HepG2 (cell line): ENCODE data around the gene FAM174C. TPM values are rescaled to one million over a fixed set of nuclear protein-coding genes. Genes with fewer than 3 reads are reported as not detected.

Source experiments
- ATAC-seq: fragments of 200-7000 bp; cut with Tn5 transposase; 3 replicates; pipeline ENCODE4 v1.9.1; 2020; ENCODE audit warnings: mild to moderate bottlenecking, moderate library complexity
- BruUV-seq: library from RNA; stranded (reverse); fragments of 400-500 nt; replicated peaks from 2 replicates; lab custom pipeline; 2021; lab: Mats Ljungman, UMichigan
- CTCF ChIA-PET: fragments of 300-600 bp; formaldehyde crosslinking; extraction: SDS; loops from one replicate; lab custom pipeline; 2021; ENCODE audit warnings: low total read pairs, inconsistent platforms, low intra/inter-chr PET ratio; lab: Yijun Ruan, JAX
- POLR2A ChIA-PET: fragments of 350-600 bp; sonication (Branson Sonifier 250); formaldehyde crosslinking; loops from one replicate; lab custom pipeline; 2020; ENCODE audit warnings: antibody characterized with exemption, inconsistent platforms; lab: Yijun Ruan, JAX
- DNase-seq: peaks from one replicate; pipeline ENCODE4 v3.0.0-alpha.2; 2015; ENCODE audit warnings: low spot score
- FAIRE-seq: peaks from 3 replicates; lab custom pipeline; 2011; peaks lifted over from hg19 to GRCh38; lab: Jason Lieb, UNC
- H2AFZ ChIP-seq: one replicate; pipeline ENCODE4 v1.6.1; 2011; ENCODE audit warnings: low read length, inconsistent platforms
- H3K27ac ChIP-seq: fragments of 300-600 bp; 3 replicates; pipeline ENCODE4 v1.8.0; 2011; ENCODE audit warnings: mixed run types, mild to moderate bottlenecking, mixed read lengths, low read length, inconsistent platforms; ENCODE audit not compliant: insufficient read depth; ENCODE audit errors: extremely low read length
- H3K27me3 ChIP-seq, 2 experiments: fragments of 200-600 bp in 1 of 2; 2 replicates in 1 of 2; 3 replicates in 1 of 2; pipeline versions ENCODE4 v1.6.0 to v1.8.0; 2011; ENCODE audit warnings: low read length in 2 of 2, mild to moderate bottlenecking in 2 of 2, moderate library complexity in 2 of 2, inconsistent platforms in 1 of 2; ENCODE audit not compliant: insufficient read depth in 2 of 2, control insufficient read depth in 1 of 2
- H3K36me3 ChIP-seq, 2 experiments: fragments of 200-600 bp in 1 of 2; replicated peaks in 1 of 2; 2 replicates in 1 of 2; 3 replicates in 1 of 2; pipeline versions ENCODE4 v1.5.1 to v1.8.0; 2011; ENCODE audit warnings: low read length in 2 of 2, inconsistent platforms in 1 of 2; ENCODE audit not compliant: insufficient read depth in 2 of 2, control insufficient read depth in 1 of 2
- H3K4me1 ChIP-seq: 2 replicates; pipeline ENCODE4 v1.5.1; 2012; ENCODE audit warnings: low read length, inconsistent platforms; ENCODE audit not compliant: insufficient read depth
- H3K4me2 ChIP-seq: 2 replicates; pipeline ENCODE4 v1.6.0; 2011; ENCODE audit warnings: low read depth, low read length, inconsistent platforms
- H3K4me3 ChIP-seq, 3 experiments: fragments of 200-600 bp in 1 of 3; sonication (generic), shearing (Covaris generic) in 1 of 3; replicated peaks in 1 of 3; 2 replicates each; pipeline ENCODE4 v1.5.1; 2011 to 2016; ENCODE audit warnings: low read length in 3 of 3, inconsistent platforms in 2 of 3, low read depth in 2 of 3, mild to moderate bottlenecking in 2 of 3, control low read depth in 1 of 3, mixed read lengths in 1 of 3; ENCODE audit not compliant: insufficient read depth in 1 of 3
- H3K79me2 ChIP-seq: one replicate; pipeline ENCODE4 v1.6.1; 2011; ENCODE audit warnings: low read length, inconsistent platforms; ENCODE audit not compliant: insufficient read depth
- H3K9ac ChIP-seq: 2 replicates; pipeline ENCODE4 v1.6.0; 2011; ENCODE audit warnings: mild to moderate bottlenecking, low read depth, low read length, inconsistent platforms; ENCODE audit not compliant: insufficient read depth
- H3K9me3 ChIP-seq: 2 replicates; pipeline ENCODE4 v1.5.1; 2012; ENCODE audit warnings: mild to moderate bottlenecking, low read length
- H4K20me1 ChIP-seq: 2 replicates; pipeline ENCODE4 v1.6.0; 2011; ENCODE audit warnings: inconsistent platforms, mild to moderate bottlenecking, low read length, moderate library complexity; ENCODE audit not compliant: insufficient read depth
- AGO1 ChIP-seq: fragments of 200-400 bp; formaldehyde crosslinking; IDR thresholded peaks from 2 replicates; pipeline ENCODE4 v1.6.1; 2017; ENCODE audit warnings: mild to moderate bottlenecking, low read depth, low read length, moderate library complexity; ENCODE audit not compliant: poor library complexity, severe bottlenecking
- HNRNPL ChIP-seq: fragments of 200-400 bp; formaldehyde crosslinking; IDR thresholded peaks from 2 replicates; pipeline ENCODE4 v1.6.1; 2017; ENCODE audit warnings: mild to moderate bottlenecking, low read depth, low read length
- MYPOP ChIP-seq: sonication (generic); formaldehyde crosslinking; IDR thresholded peaks from 2 replicates; pipeline ENCODE4 v1.8.1; 2023; ENCODE audit warnings: mild to moderate bottlenecking, moderate library complexity, missing genetic modification reagents
- ONECUT2 ChIP-seq: sonication (generic); formaldehyde crosslinking; IDR thresholded peaks from 2 replicates; pipeline ENCODE4 v1.4.0; 2020; ENCODE audit warnings: missing genetic modification reagents
- PCBP1 ChIP-seq: fragments of 200-400 bp; formaldehyde crosslinking; IDR thresholded peaks from 2 replicates; pipeline ENCODE4 v1.6.1; 2017; ENCODE audit warnings: mild to moderate bottlenecking, low read depth, low read length, borderline replicate concordance
- RAD21 ChIP-seq: fragments of 450-650 bp; formaldehyde crosslinking; IDR thresholded peaks from 2 replicates; pipeline ENCODE4 v1.5.0; 2020; ENCODE audit warnings: mild to moderate bottlenecking
- RBM22 ChIP-seq: fragments of 200-400 bp; formaldehyde crosslinking; optimal IDR thresholded peaks from 2 replicates; pipeline ENCODE3; 2017; ENCODE audit warnings: mild to moderate bottlenecking, low read length, moderate library complexity
- RORA ChIP-seq: sonication (generic); formaldehyde crosslinking; IDR thresholded peaks from 2 replicates; pipeline ENCODE4 v1.5.0; 2020; ENCODE audit warnings: mild to moderate bottlenecking, missing genetic modification reagents, moderate library complexity
- SOX13 ChIP-seq, 3 experiments: fragments of 450-650 bp in 1 of 3; sonication (generic) in 1 of 3; formaldehyde crosslinking in 1 of 3; IDR thresholded peaks in 2 of 3; conservative IDR thresholded peaks in 1 of 3; 2 replicates each; pipeline versions ENCODE4 v1.5.0 to v1.6.1; 2016 to 2020; ENCODE audit warnings: antibody characterized with exemption in 1 of 3, mild to moderate bottlenecking in 1 of 3, missing compliant biosample characterization in 1 of 3, missing genetic modification reagents in 1 of 3, moderate library complexity in 1 of 3
- ZFP36 ChIP-seq: fragments of 150-350 bp; IDR thresholded peaks from 2 replicates; pipeline ENCODE4 v1.6.1; 2018; ENCODE audit warnings: borderline replicate concordance, low read length, low read depth; ENCODE audit not compliant: partially characterized antibody
- ZNF558 ChIP-seq: sonication (generic); formaldehyde crosslinking; IDR thresholded peaks from 2 replicates; pipeline ENCODE4 v1.9.0; 2022; ENCODE audit warnings: mild to moderate bottlenecking, missing genetic modification reagents, borderline replicate concordance
- ZNF891 ChIP-seq: sonication (generic); formaldehyde crosslinking; IDR thresholded peaks from 2 replicates; pipeline ENCODE4 v1.5.0; 2020; ENCODE audit warnings: mild to moderate bottlenecking, missing genetic modification reagents
- WGBS: methylation state at CpG from one replicate; pipeline ENCODE4 v1.1.6; 2017; ENCODE audit warnings: low lambda C conversion rate; 5-methylcytosine and 5-hydroxymethylcytosine counted together
- in situ Hi-C: cut with HindIII; loops from 2 replicates; pipeline ENCODE4 v1.10.0; 2017; ENCODE audit warnings: low pct_unique_long_range_greater_than_20kb; ENCODE audit not compliant: extremely low pct_ligation_motif_present
- intact Hi-C: fragments of 100-400 bp; cut with micrococcal nuclease; formaldehyde crosslinking; loops from one replicate; pipeline ENCODE4 v1.10.0; 2022; ENCODE audit not compliant: unreplicated experiment
- polyA plus RNA-seq, 8 experiments: library from polyadenylated mRNA; depleted of rRNA in 3 of 8; stranded (reverse) in 7 of 8; unstranded in 1 of 8; fragments of >200 nt; fragmentation: Illumina TruSeq in 4 of 8; extraction: Trizol in 4 of 8; gene quantifications; 2 replicates each; pipeline versions ENCODE4 v1.2.1 to v1.2.3, GENCODE V29; 2011 to 2016; ENCODE audit warnings: low read depth in 4 of 8, missing spikeins in 1 of 8, mixed read lengths in 1 of 8; ENCODE audit not compliant: insufficient read depth in 1 of 8
- total RNA-seq, 5 experiments: library from RNA; depleted of rRNA; stranded (reverse); fragments of >200 nt; fragmentation: Illumina TruSeq; extraction: Trizol; gene quantifications; 2 replicates each; pipeline ENCODE4 v1.2.3, GENCODE V29; 2016; ENCODE audit warnings: low read depth in 1 of 5
- TF ChIP-seq, protein P1 (sequence below), 2 experiments: sonication (generic) in 1 of 2; formaldehyde crosslinking in 1 of 2; IDR thresholded peaks; 2 replicates each; pipeline versions ENCODE4 v1.5.1 to v1.6.1; 2011 to 2020; ENCODE audit warnings: borderline replicate concordance in 1 of 2, low read depth in 1 of 2, low read length in 1 of 2, mild to moderate bottlenecking in 1 of 2, missing genetic modification reagents in 1 of 2, moderate library complexity in 1 of 2

FAM174C gene
- total and polyA plus RNA-seq, 2 of the 13 experiments (the other 11 are each of a cell fraction or from before 2014, with no cell fraction given): 19.5 to 31.3 TPM

- TF ChIP-seq ZFP36 (no peak), PCBP1 (0 out of 2 replicates have a peak, but pooled peaks have one; percentile 3), AGO1 (peak; percentile 26)
- intact Hi-C loops: no loop called here
- Histone ChIP-seq H3K36me3 (peaks cover 18 to 38% of the 10 kb centered on the region in 2 experiments), H3K4me3 (no peak overlapping the region), H3K9me3 (no peaks in the 10 kb centered on the region), H3K4me2 (peak overlapping the region; percentile 79; the same call in 1 of the 2 replicates), H2AFZ (no peak overlapping the region), H3K27me3 (no peaks in the 10 kb centered on the region), H3K79me2 (peaks cover 21% of the 10 kb centered on the region), H4K20me1 (peaks cover 53% of the 10 kb centered on the region; the same call in 1 of the 2 replicates), H3K4me1 (peaks cover 84% of the 10 kb centered on the region), H3K9ac (no peak overlapping the region), H3K27ac (peak overlapping the region; percentile 85)
- POLR2A ChIA-PET: interaction anchor here (12.8 to 13.7 kb wide), 2 partner anchors 7 to 14 kb away, joined by 464 to 668 read pairs; partner anchors contain the start of genes ATP5F1D and CIRBP
- no peak for ATAC-seq
- FAIRE-seq: no peak
- CTCF ChIA-PET: no interaction called here
- no peak for DNase-seq
- WGBS: 82% methylated on average over 23 of the region's 23 CpGs
- no TSS peak for BruUV-seq
- in situ Hi-C loops: no loop called here
Observed at GRCh38 chr19:1257475-1258162, 17.7 kb upstream of the FAM174C start.

- BruUV-seq: TSS peak; percentile 50
- TF ChIP-seq HNRNPL (no peak), ZNF891 (no peak), ONECUT2 (CRISPR knock-in tag) (no peak), RBM22 (peak; percentile 90), RAD21 (CRISPR knock-in tag) (peak; percentile 33; the same call in 1 of the 2 replicates), ZNF558 (CRISPR knock-in tag) (no peak), RORA (CRISPR knock-in tag) (no peak), MYPOP (CRISPR knock-in tag) (no peak), SOX13 (IDR thresholded peaks at IDR 0.05) (no peak), SOX13 (CRISPR knock-in tag; conservative IDR thresholded peaks at IDR 0.05 in 1 of 2, IDR thresholded peaks at IDR 0.05 in 1 of 2) (no peak)
- TF ChIP-seq, protein P1, sequence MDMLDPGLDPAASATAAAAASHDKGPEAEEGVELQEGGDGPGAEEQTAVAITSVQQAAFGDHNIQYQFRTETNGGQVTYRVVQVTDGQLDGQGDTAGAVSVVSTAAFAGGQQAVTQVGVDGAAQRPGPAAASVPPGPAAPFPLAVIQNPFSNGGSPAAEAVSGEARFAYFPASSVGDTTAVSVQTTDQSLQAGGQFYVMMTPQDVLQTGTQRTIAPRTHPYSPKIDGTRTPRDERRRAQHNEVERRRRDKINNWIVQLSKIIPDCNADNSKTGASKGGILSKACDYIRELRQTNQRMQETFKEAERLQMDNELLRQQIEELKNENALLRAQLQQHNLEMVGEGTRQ (IDR thresholded peaks at IDR 0.05; ENCODE audit: low read depth, low read length): no peak
- TF ChIP-seq, protein P1 (CRISPR knock-in tag; IDR thresholded peaks at IDR 0.05; ENCODE audit: borderline replicate concordance): no peak
Observed at GRCh38 chr19:1258163-1258492, 17.2 kb upstream of the FAM174C start.

More at GRCh38 chr19:1258163-1258492, 17.2 kb upstream of the FAM174C start:
- WGBS: 86% methylated on average over 2 of the region's 8 CpGs
- Histone ChIP-seq H4K20me1 (peaks cover 53% of the 10 kb centered on the region; the same call in 1 of the 2 replicates), H3K9ac (peak overlapping the region; percentile 27; the same call in 1 of the 2 replicates), H2AFZ (no peak overlapping the region), H3K4me1 (peaks cover 89% of the 10 kb centered on the region), H3K36me3 (peaks cover 18 to 38% of the 10 kb centered on the region in 2 experiments), H3K27ac (peak overlapping the region; percentile 85), H3K4me2 (peak overlapping the region; percentile 79), H3K27me3 (no peaks in the 10 kb centered on the region), H3K9me3 (no peaks in the 10 kb centered on the region), H3K4me3 (no peak overlapping the region), H3K79me2 (peaks cover 21% of the 10 kb centered on the region)
- in situ Hi-C loops: no loop called here
- FAIRE-seq (no peak), ATAC-seq (no peak), DNase-seq (no peak)
- intact Hi-C loops: no loop called here
- ChIA-PET POLR2A (interaction anchor here (12.8 to 13.7 kb wide), 2 partner anchors 6 to 15 kb away, joined by 464 to 668 read pairs; partner anchors contain the start of genes ATP5F1D and CIRBP), CTCF (no interaction called here)
